Fibroblast of gingiva (primary cell): Measurements from ENCODE around the gene ZNRF1.

ENCODE experiments used
- DNase-seq: peaks from one replicate; pipeline ENCODE4 v3.0.0-alpha.2; 2011; ENCODE audit warnings: low read depth

The ZNRF1 gene

DNA sequence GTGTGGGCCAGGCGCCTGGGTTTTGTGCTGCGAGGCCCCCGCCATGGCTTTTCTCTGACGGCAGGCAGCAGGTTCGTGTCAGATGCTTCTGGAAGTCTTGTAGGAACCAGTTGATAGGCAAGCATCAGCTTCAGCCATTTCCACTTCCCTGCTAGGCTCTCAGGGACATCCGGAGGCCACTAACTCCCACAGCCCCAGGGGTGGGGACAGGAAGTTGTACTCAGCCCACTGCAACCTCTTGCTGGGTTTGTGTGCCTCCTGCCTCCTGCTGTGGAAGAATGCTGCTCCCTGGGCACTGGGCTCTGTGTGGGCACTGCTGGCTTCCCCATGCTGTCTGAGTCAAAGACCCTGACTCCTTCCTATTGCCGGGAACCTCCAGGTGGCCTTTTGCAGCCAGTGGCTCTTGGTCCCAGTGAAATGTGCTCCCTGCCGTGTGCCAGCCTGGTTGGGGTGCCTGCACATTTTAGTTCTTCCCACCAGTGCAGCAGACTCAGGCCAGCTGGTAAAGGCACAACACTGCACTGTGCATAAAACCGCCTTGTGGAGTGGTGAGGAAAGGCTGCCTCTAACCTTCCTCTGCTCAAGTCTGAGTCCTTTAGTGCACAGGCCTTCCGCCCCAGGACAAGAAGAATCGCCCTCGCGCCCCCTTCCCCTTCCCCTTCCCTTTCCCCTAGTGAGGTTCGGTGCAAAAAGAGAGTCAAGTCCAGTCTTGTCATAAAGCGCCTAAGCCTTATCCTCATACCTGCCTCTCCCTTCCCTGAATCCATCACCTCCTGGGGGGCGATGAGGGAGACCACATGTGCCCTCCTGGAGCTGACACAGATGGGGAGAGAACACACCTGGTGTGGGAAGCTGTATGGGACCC lies 101.1 kb downstream of the ZNRF1 start:
- no peak for DNase-seq

DNA sequence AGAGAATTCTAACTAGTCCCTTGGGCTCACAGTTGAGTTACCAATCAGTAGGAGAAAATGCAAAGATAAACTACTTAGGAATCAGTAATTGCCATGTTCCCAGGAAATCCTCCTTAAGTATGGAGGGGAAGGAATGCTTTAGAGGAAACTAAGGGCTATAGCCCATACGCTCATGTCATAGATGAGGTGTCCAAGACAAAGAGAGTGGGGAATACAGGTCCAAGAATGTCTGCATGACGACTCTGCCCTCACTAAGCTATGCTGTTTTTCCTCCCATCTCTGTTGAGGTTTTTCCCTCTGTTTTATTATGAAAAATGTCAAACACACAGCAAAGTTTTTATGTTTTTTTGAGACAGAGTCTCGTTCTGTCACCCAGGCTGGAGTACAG lies 101.8 kb downstream of the ZNRF1 start:
- no peak for DNase-seq

DNA sequence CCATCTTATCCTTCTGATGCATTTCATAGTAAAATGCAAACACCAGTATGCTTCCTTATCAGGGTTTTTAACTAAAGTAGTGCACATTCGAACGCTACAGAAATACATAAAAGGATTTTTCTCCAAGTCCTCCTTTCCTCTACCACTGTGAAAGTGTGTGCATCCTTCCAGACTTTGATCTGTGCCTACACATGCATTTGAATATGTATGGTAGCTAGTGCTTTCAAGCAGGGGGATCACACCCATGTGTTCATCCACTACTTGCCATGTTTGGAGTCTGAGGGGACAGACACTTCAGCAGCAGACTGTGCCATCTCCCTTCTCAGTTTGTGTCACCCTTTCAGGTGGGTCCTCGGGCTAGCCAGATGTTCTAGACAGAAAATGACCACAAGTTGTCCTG lies 102.8 kb downstream of the ZNRF1 start:
- no peak for DNase-seq

DNA sequence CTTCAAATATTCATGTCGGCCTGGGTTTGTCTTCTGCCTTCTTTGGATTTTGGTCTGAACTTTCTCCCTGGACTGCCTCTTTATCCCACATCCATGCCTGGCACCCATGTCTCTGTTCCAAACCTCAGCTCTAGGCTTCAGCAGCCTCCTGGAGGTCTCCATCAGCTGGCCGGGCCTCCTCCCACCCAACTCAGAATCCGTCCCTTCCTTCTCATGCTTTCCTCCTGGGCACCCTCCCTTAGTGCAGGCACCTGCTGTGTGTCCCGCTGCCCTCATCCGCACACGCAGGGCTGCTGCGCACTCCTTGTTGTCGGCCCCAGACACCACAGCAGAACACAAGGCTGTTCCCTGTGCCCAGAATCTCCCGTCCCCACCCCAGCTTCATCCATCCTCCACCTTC lies 103.8 kb downstream of the ZNRF1 start:
- DNase-seq, result no peak

DNA sequence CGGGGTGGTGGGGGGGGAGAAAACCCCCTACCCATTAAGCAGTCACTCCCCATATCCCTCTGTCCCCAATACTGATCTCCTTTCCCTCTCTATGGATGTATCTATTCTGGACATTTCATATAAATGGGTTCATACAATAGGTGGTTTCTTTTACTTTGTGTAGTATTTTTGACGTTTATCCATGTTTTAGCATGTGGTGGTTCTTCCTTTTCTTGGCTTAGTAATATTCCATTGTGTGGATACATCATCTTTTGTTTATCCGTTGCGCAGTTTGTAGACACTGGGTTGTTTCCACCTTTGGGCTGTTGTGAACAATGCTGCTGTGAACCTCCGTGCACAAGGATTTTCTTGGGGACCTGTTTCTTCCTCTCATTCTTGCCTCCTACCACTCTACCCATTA lies 105.2 kb downstream of the ZNRF1 start:
- DNase-seq, result no peak

DNA sequence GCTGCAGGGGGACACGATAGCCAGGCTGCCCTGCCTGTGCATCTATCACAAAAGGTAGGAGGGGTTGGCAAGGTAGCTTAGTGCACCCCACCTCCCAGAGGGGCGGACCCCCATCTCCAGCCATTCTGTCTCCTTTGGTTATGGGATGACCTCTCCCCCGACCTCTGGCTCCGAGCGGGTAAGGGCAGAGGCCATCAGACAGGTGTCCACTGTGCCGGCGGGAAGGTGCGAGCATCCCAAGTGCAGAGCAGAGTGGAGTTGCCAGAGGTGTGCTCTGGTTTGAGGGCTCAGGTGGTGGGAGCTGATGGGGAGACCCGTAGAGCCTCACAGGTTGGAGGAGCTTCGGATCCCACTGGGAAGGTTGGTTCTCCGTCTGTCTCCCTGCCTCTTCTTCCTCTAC lies 106.0 kb downstream of the ZNRF1 start:
- DNase-seq, result no peak

DNA sequence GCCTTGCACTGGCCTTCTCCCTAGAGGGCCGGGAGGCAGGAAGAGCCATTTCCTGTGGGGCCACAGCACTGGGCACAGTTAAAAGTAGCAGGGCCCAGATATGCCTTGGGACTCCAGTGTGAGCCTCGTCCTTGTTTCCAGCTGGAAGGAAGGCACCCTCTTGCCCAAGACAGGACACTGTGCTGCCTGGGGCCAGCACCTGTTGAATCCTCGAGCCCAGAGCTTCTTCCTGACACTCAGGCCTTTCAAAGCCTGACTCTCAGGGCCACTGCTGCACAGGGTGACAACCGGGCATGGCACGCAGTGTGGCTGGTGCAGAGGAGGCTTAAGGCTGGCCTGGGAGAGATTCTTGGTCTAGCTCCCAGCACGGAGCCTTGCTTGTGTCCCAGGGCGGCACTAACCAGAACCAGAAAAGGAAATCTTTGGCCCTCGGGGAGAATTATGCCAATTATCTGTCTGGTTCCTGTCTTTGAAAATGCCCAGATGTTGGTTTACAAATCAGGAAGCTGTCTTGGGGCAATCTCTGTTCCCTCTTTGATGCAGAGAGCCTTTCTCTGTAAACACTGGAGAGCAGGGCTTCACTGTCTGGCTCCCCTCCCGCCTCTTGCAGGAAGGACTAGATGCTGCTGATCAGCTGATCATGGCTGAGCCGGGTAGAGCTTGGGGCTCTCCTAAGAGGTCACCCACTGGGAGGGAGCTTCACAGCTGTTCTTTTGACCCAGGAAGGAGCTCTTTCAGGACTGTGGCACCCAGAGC lies 106.7 kb downstream of the ZNRF1 start:
- peak; percentile 66 for DNase-seq

DNA sequence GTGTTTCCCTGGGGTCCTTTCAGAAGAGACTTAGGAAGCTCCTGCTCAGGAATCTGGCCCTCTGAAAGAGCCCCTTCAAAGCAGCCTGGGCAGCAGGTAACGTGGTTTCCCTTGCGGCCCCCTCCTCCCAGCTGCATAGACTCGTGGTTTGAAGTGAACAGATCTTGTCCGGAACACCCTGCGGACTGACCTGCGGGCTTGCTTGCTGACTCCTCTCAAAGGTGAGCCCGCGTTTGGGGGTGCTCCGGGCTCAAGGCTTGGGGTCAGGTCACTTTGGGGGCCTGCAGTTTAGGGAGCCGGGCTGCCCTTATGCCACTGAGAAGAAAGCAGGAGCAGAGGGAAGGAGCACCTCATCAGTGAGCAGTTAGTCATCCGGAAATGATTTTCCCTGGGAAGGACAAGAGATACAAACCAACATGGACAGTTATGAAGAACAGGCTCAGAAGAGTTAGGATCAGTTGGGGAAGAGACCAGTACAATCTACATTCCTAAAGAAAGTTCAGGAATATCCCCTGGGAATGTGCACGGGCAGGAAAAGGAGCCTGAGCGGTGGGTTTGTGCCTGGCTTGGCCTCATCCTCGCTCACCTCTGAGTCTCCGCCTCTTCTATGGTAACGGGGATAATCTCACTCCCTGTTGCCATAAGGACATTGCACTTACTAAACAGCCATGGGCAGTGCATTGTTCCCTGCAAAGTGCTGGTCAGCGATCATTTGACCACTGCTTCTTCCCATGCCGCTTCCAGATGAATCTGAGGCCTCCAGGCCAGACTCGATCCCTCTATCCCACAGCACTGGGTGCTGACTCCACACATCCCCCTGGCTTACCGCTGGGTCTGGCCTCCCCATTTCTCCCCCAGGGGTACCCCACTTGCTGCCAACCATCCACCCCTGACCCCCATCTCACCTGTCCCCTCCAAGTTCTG lies 107.8 kb downstream of the ZNRF1 start:
- no peak for DNase-seq

DNA sequence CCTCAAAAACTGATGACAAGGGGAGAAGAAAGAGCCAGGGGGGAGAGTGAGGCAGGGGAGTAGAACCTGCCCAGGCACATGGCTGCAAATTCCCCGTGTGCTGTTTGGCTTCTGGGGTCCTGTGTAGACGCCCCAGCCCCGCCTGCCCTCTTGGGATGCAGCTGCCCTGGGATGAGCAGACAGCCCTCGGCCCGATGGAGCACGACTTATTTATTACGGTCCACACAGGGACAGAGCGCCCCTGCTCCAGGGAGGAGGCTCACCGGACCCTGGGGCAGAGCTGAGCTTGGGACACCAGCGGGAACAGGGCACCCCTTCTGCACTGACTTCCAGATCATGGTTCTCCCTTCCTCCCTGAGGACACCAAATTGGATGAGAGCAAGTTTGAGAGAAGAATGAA lies 108.7 kb downstream of the ZNRF1 start:
- DNase-seq, result no peak

DNA sequence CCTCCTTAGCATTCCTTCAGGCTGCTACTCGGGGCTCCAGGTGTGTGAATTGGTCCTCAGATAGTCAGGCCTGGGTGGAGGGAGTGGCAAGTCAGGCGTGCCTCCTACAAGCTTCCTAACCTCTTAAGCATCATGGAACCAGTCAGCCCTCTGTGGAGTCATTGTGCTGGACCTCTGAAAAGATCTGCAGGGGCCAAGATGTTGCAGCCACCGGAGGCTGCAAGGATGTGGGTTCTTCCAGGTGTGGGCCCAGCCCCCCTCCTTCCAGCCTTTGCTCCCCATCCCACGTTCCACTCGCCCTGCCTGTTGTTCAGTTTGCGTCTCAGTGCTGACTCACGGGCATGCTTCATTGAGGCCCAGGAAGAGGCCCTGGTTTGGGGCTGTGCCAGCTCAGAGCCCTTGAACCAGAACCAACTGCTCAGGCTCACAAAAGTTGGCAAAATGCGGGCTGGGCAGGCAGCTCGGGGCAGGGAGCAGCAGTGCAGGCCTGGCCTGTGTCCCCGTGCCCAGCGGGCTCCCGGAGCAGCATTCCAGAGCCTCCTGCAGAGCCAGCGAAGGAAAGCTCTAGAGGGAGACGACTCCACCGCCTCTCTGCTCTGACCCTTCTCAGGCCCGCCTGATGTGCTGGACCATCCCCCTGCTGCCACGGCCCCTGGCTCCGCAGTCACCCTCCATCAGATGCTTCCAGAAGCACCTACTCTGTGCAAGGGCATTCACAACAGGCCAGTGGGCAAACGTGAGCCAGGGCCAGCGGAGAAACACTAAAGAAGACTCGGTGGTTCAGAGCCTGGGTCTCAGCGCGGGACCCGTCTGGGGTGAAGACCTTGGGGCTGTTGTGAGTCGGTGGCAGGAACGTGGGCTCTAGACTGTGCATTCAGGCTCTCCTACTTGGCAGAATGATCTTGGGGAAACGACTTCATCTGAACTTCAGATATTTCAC lies 110.2 kb downstream of the ZNRF1 start:
- DNase-seq, result peak; percentile 94

DNA sequence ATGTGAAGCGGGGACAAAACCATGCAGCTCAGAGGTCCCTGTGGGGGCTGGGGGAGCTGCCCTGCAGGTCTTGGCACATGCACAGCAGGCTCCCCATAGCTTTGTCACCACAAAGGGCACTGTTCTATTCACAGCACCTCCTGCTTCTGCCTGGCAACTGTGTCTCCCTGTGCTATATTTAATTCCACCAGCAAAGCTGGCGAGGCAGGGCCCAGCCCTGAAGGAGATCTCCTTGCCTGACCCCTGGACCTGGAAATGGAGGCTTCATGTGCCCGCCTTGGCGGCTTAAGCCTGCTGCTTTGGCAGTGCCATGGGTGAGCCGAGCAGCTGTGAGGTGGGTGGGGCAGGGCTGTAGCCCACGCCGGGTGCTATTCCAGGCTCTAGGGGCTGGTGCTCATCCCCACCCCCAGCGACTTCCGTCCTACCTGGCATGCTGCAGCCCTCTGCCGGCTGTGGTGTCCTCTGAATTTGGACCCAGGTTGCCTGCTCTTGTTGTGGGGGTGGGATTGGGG lies 111.0 kb downstream of the ZNRF1 start:
- peak; percentile 21 for DNase-seq

DNA sequence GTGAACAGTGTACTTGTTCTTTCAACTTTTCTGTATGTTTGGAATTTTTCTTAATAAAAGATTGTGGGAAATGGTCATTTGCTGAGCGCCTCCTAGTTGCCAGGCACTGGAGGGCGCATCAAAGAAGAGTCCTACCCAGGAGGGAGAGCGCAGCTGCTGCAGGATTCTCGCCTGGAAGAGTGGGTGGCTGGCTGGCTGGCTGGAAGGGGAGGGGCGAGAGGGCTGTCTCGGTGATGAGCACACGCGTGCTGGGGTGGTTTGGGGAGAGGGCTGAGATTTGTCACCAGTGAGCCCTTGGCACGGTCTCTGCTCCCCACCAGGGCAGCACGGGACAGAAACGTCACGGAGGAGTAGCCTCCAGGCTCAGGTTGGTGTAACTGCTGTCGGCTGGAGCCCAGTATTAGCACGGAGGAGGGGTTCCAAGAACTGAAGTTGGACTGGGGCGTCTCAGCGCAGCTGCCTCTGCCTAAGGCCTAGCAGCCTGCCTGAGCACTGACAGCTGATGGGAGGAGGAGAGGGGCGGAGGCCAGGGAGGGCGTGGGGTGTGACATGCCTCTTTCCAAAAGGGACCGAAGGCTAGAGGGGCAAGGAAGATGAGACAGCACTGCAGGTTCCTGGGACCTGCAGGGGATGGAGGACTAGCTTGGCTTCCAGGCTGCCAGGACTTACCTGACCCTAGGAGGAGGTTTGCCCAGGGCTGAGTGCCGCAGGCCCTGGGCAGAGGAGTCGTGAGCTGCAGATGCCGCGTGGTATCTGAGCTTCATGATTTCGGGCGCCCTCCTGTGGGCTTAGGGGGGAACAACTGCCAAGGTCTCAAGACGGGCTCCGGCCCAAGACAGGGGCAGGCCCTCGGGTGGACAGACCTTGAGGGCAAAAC lies 112.1 kb downstream of the ZNRF1 start:
- DNase-seq, result peak; percentile 83

DNA sequence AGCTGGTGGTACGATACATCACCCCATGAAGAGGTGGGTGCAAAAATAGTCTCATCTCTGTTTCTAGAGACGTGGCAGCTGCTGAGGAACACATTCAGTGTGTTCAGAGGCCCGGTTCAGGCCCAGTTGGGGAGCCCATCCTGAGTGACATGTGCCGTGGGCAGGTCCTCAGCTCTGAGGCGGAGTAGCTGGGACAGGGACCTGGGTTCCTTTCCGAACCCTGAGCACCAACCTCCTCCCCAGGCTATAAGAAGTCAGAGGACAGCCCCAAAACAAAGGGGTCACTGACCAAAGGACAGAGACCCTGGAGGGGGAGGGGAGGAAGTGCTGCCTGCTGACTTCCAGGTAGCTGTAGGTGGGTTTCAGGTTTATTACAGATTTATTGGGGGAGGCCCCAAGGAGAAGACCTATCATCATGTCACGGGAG lies 112.7 kb downstream of the ZNRF1 start:
- DNase-seq, result no peak

DNA sequence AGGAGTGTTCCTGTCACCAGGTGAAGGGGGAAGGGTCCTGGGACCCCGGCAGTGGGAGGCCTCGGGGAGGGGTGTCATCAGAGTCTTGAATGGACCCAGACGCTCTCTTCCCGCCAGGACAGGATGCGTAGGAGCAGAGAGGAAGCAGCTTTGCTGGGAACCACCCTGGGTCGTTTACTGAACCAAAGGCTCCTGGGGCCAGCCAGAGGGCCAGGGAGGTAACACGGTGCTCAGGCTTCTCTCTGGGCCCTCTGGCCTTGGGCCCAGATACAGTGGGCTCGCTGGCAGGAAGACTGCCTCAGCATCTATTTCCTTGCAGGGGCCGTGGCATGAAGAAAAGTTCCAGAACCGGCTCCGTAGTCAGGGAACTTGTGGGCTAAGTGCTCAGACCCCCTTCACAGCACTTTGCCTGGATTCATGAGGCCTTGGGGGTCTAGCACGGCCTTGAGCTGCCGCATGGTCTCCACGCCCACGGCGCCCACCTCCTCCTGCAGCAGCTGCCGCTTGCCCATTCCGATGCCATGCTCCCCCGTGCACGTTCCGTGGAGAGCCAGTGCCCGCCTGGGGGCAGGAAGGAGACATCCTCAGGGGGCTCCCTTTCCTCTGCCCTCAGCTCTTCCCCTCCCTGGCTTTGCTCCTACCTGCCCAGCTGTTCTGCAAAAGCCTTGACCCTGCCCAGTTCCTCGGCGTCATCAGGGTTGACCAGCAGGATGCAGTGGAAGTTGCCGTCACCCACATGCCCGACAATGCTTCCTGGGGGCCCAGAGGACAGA lies 113.3 kb downstream of the ZNRF1 start:
- DNase-seq, result no peak

DNA sequence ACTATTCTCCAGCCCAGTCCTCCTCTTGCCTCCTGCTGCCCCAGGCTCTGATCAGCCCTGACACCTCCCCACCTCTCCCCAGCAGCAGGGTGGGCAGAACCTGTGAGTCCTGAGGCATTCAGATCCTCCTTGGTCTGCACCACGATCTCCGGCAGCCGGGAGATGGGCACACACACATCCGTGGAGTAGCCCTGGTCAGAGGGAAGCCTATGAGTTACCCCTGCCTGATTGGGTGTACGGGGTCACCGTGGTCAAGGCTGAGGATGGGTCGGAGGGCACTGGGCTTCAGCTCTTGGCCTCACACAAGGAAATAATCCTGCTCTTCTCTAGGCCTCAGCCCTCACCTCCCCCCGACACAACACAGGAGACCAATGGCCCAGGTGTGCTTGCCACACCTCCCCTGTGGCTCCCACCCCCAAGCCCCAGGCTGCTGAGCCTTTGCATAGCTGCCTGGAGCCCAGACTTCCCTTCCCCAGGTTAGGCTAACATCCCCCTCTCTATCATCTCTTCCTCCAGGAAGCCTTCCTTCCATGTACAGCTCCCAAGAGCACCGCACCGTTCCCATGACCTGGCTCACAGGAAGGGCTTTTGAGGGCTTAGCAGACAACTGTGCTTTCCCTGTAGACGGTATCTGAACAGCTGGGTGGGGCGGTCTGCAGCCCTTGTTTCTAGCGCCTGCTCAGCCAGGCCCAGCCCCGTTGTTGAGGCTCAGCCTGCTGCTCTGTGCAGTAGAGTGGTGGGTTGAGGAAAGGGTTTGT lies 114.1 kb downstream of the ZNRF1 start:
- no peak for DNase-seq

DNA sequence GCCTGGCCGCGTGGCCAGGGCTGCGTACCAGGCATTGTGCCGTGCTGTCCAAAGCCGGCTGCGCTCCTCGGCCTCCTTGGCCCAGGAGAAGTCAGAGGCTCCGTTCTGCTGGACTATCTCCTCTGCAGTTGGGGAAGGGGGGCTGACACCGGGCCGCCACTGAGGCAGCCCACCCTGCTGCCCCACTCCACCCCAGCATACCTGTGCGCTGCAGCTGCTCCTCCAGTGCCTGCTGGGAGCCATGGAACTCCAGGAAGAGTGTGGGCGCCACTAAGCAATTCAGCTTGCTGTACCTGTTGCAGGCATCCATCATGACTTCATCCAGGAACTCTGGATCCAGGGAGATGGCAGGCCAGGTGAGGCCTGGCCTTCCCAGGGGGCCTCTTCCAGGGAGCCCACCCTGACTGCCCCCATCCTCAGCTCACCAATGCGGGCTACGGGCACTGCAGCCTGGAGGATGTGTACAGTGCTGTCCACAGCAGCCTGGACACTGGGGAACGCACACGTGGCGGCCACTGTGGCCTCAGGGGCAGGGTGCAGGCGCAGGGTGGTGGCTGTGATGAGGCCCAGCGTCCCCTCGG lies 114.8 kb downstream of the ZNRF1 start:
- no peak for DNase-seq

DNA sequence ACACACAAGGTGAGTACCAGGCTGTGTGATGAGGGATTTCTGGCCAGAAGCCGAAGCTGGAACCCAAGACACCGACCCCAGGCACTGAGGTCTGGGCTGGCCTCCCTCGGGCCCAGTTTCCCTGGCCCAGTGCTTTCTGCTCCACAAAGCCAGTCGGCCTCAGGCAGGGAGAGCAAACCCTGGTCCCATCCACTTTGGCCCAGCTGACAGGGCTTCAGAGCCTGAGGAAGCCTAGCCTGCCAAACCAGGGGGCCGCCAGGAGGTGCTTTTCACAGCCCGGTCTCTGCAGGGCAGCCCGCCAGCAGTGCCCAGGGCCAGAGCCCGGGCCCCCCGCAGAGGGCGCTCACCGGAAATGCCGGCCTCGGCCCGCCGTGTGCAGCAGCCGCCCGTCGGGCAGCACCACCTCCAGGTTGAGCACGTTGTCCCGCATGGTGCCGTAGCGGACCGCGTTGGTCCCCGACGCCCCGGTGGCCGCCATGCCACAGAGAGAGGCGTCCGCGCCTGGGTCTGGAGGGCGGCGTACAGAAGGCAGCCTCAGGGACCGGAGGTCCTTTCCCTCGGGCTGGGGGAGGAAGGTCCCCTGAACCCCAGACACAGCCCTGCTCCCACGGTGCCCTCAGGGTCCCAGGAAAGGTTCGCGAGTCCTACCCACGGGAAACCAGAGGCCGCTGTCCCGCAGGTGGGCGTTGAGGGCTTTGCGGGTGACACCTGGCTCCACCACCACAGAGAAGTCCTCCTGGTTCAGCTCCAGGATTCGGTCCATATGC lies 115.5 kb downstream of the ZNRF1 start:
- no peak for DNase-seq
